ENCODE results near the gene MRPS25. TPM values are rescaled to one million over a fixed set of nuclear protein-coding genes. Genes with fewer than 3 reads are reported as not detected.

The MRPS25 gene
- polyA plus RNA-seq, 2 of the 4 experiments (the other 2 are of a cell fraction) = 42.0 to 78.4 TPM

DNA sequence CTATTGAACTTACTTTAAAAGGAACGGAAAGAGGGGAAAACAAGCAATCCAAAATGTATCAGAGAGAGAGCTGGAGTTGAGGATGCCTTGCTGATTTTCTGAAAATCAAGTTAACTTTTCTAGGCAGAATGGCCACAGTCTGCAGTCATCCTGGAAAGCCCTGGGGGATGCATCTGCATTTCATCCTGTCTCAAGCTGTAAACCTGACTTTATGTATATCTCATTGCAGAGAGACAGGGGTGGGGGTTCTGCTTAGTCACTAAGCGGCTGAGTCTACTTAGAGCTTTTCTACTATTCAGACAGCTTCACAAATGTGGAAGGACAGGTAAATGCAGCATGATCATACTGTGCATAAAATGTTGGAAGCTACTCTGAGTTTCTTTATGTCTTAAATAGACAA lies 41.4 kb downstream of the MRPS25 start:
- H3K4me3 ChIP-seq = no peak overlapping the region
- ATAC-seq (no peak), FAIRE-seq (no peak), DNase-seq (ENCODE audit: low read depth in 1 of 2, low spot score in 1 of 2) (no peak)
- ChIA-PET POLR2A (no interaction called here), CTCF (interaction anchor here (1.2 to 1.7 kb wide), 2 partner anchors 14 to 99 kb away, joined by 3 read pairs; no protein-coding TSS in a partner anchor)
- H3K4me1 ChIP-seq = no peaks in the 10 kb centered on the region
- 95% methylated on average over 2 of the region's 2 CpGs for WGBS (ENCODE audit: missing lambda C conversion rate)
- H3K27ac ChIP-seq = no peak overlapping the region
- no peaks in the 10 kb centered on the region for H3K9me3 ChIP-seq
- no peak overlapping the region for H3K4me2 ChIP-seq
- no peak for TF ChIP-seq POLR2A (IDR thresholded peaks at IDR 0.05; ENCODE audit: low read length)
- no peak for TF ChIP-seq KDM1A (IDR thresholded peaks at IDR 0.05; ENCODE audit: low read depth)
- TF ChIP-seq NR3C1 (IDR thresholded peaks at IDR 0.05) = no peak
- no peak for TF ChIP-seq NPAS2 (CRISPR knock-in tag; IDR thresholded peaks at IDR 0.05; ENCODE audit: borderline replicate concordance)
- TF ChIP-seq RCOR1 (IDR thresholded peaks at IDR 0.05; ENCODE audit: low read depth, low read length) = no peak
- no peak for TF ChIP-seq TFCP2L1 (CRISPR knock-in tag; IDR thresholded peaks at IDR 0.05)
- no peak for TF ChIP-seq ZSCAN20 (CRISPR knock-in tag; IDR thresholded peaks at IDR 0.05)

DNA sequence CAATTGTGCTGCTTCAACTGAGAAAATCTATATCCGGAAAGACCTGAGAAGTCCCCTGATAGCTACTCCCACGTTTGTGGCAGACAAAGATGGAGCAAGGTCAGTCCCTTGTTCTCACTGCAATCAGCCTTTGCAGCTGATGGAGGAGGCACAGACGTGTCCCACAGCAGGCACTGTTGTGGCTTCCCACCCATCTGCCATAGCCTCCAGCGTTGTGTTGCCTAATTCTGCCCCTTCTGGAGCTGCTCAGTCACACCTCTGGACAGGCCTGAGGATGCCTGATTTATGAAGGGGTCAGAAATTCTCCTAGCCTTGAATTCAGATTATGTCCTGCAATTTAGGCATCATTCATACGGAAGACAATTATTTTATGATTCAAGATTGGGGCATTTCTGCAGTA lies 41.9 kb downstream of the MRPS25 start:
- no peak overlapping the region for H3K4me3 ChIP-seq
- ATAC-seq = no peak
- no peaks in the 10 kb centered on the region for H3K9me3 ChIP-seq
- H3K27ac ChIP-seq = no peak overlapping the region
- no peak overlapping the region for H3K4me2 ChIP-seq
- ChIA-PET POLR2A (no interaction called here), CTCF (interaction anchor here (1.2 to 1.7 kb wide), 2 partner anchors 13 to 98 kb away, joined by 3 read pairs; no protein-coding TSS in a partner anchor)
- TF ChIP-seq PBX3 (IDR thresholded peaks at IDR 0.05) (no peak), MAFK (IDR thresholded peaks at IDR 0.05; ENCODE audit: partially characterized antibody) (no peak), EHF (CRISPR knock-in tag; IDR thresholded peaks at IDR 0.05) (no peak), KDM1A (IDR thresholded peaks at IDR 0.05; ENCODE audit: low read depth) (no peak), MAX (IDR thresholded peaks at IDR 0.05) (no peak), ELK1 (IDR thresholded peaks at IDR 0.05; ENCODE audit: low read depth, low read length) (no peak), CBX8 (IDR thresholded peaks at IDR 0.05) (no peak), RCOR1 (IDR thresholded peaks at IDR 0.05; ENCODE audit: low read depth, low read length) (no peak)
- TF ChIP-seq, protein P1, sequence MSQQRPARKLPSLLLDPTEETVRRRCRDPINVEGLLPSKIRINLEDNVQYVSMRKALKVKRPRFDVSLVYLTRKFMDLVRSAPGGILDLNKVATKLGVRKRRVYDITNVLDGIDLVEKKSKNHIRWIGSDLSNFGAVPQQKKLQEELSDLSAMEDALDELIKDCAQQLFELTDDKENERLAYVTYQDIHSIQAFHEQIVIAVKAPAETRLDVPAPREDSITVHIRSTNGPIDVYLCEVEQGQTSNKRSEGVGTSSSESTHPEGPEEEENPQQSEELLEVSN (IDR thresholded peaks at IDR 0.05; ENCODE audit: borderline replicate concordance, low read depth) = no peak
- FAIRE-seq = no peak
- no peaks in the 10 kb centered on the region for H3K4me1 ChIP-seq
- WGBS (ENCODE audit: missing lambda C conversion rate) = 67% methylated on average over 5 of the region's 5 CpGs
- no peak for DNase-seq (ENCODE audit: low read depth in 1 of 2, low spot score in 1 of 2)

- H3K4me1 ChIP-seq = no peaks in the 10 kb centered on the region
- DNase-seq (ENCODE audit: low read depth in 1 of 2, low spot score in 1 of 2) (no peak), FAIRE-seq (no peak), ATAC-seq (no peak)
- TF ChIP-seq EP300 (IDR thresholded peaks at IDR 0.05) (no peak), HEYL (CRISPR knock-in tag; IDR thresholded peaks at IDR 0.05) (no peak), RCOR1 (IDR thresholded peaks at IDR 0.05; ENCODE audit: low read depth, low read length) (no peak), ELK1 (IDR thresholded peaks at IDR 0.05; ENCODE audit: low read depth, low read length) (no peak)
- no peak overlapping the region for H3K4me2 ChIP-seq
- WGBS (ENCODE audit: missing lambda C conversion rate) = 91% methylated on average over 2 of the region's 2 CpGs
- H3K4me3 ChIP-seq = no peak overlapping the region
- ChIA-PET CTCF (interaction anchor here (0.8 to 1.0 kb wide), 3 partner anchors 11 to 101 kb away, joined by 3 to 4 read pairs (median 3); no protein-coding TSS in a partner anchor), POLR2A (no interaction called here)
- H3K27ac ChIP-seq = no peak overlapping the region
- H3K9me3 ChIP-seq = no peaks in the 10 kb centered on the region
Measured at GRCh38 chr3:15017191-15017590, 47.9 kb downstream of the MRPS25 start.

GRCh38 chr3:15015456-15015855 lies 49.7 kb downstream of the MRPS25 start:
- ATAC-seq = no peak
- CTCF ChIA-PET = interaction anchor here (1.3 to 1.5 kb wide), 3 partner anchors 9 to 35 kb away, joined by 3 to 4 read pairs (median 3); no protein-coding TSS in a partner anchor
- TF ChIP-seq ESRRA (IDR thresholded peaks at IDR 0.05; ENCODE audit: borderline replicate concordance, low read length) (no peak), MAFK (IDR thresholded peaks at IDR 0.05; ENCODE audit: partially characterized antibody) (no peak), KDM1A (IDR thresholded peaks at IDR 0.05; ENCODE audit: low read depth) (no peak), JUN (IDR thresholded peaks at IDR 0.05) (no peak), RFX5 (IDR thresholded peaks at IDR 0.05) (no peak), SMC3 (IDR thresholded peaks at IDR 0.05) (no peak), PHF8 (IDR thresholded peaks at IDR 0.05; ENCODE audit: borderline replicate concordance, low read depth) (no peak), FOSB (CRISPR knock-in tag; IDR thresholded peaks at IDR 0.05) (no peak), RCOR1 (IDR thresholded peaks at IDR 0.05; ENCODE audit: low read depth, low read length) (no peak), CHD2 (IDR thresholded peaks at IDR 0.05; ENCODE audit: low read length, partially characterized antibody) (no peak), TP53 (CRISPR knock-in tag; IDR thresholded peaks at IDR 0.05) (no peak), NR3C1 (IDR thresholded peaks at IDR 0.05) (no peak), CBX2 (IDR thresholded peaks at IDR 0.05; ENCODE audit: borderline replicate concordance, low read depth) (no peak), CHD4 (IDR thresholded peaks at IDR 0.05; ENCODE audit: borderline replicate concordance) (no peak), POLR2A (IDR thresholded peaks at IDR 0.05; ENCODE audit: low read length) (no peak)
- TF ChIP-seq, protein P2, sequence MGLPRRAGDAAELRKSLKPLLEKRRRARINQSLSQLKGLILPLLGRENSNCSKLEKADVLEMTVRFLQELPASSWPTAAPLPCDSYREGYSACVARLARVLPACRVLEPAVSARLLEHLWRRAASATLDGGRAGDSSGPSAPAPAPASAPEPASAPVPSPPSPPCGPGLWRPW (IDR thresholded peaks at IDR 0.05) = no peak

More at GRCh38 chr3:15015456-15015855, 49.7 kb downstream of the MRPS25 start:
- DNase-seq (ENCODE audit: low read depth in 1 of 2, low spot score in 1 of 2) (no peak), FAIRE-seq (no peak)
- H3K4me2 ChIP-seq = no peak overlapping the region
- H3K9me3 ChIP-seq = no peaks in the 10 kb centered on the region
- no peak overlapping the region for H3K4me3 ChIP-seq
- 91% methylated on average over 4 of the region's 4 CpGs for WGBS (ENCODE audit: missing lambda C conversion rate)
- no peaks in the 10 kb centered on the region for H3K4me1 ChIP-seq
- POLR2A ChIA-PET = no interaction called here
- no peak overlapping the region for H3K27ac ChIP-seq
